Measurements from ENCODE around the gene EHD1.

EHD1 gene

GRCh38 chr11:64837887-64838351 lies 40.5 kb downstream of the EHD1 start:
- no peak for TF ChIP-seq CTCF (IDR thresholded peaks at IDR 0.05; ENCODE audit: extremely low read depth, missing control alignments)
- DNase-seq (ENCODE audit: low spot score): no peak

GRCh38 chr11:64836448-64837072 lies 41.9 kb downstream of the EHD1 start:
- no peak for DNase-seq (ENCODE audit: low spot score)
- no peak for TF ChIP-seq CTCF (IDR thresholded peaks at IDR 0.05; ENCODE audit: extremely low read depth, missing control alignments)

GRCh38 chr11:64835616-64836447 lies 42.6 kb downstream of the EHD1 start:
- no peak for TF ChIP-seq CTCF (IDR thresholded peaks at IDR 0.05; ENCODE audit: extremely low read depth, missing control alignments)
- no peak for DNase-seq (ENCODE audit: low spot score)

GRCh38 chr11:64834723-64835615 lies 43.5 kb downstream of the EHD1 start:
- DNase-seq (ENCODE audit: low spot score): no peak
- TF ChIP-seq CTCF (IDR thresholded peaks at IDR 0.05; ENCODE audit: extremely low read depth, missing control alignments): no peak

- no peak for TF ChIP-seq CTCF (IDR thresholded peaks at IDR 0.05; ENCODE audit: extremely low read depth, missing control alignments)
- DNase-seq (ENCODE audit: low spot score): no peak
These were observed 44.2 kb downstream of the EHD1 start for GRCh38 chr11:64834031-64834722.

GRCh38 chr11:64833509-64833908 lies 44.9 kb downstream of the EHD1 start:
- no peak for TF ChIP-seq CTCF (IDR thresholded peaks at IDR 0.05; ENCODE audit: extremely low read depth, missing control alignments)
- no peak for DNase-seq (ENCODE audit: low spot score)
